CD4-positive, alpha-beta T cell treated with Interleukin-17A for 1 hour (primary cell): ENCODE results near the gene DIAPH2.
A peak's percentile ranks its signal among the peaks of the same experiment; 100 is the strongest.

Experiments used
- DNase-seq: peaks from one replicate; pipeline ENCODE4 v3.0.0-alpha.2; 2020

The DIAPH2 gene

DNA sequence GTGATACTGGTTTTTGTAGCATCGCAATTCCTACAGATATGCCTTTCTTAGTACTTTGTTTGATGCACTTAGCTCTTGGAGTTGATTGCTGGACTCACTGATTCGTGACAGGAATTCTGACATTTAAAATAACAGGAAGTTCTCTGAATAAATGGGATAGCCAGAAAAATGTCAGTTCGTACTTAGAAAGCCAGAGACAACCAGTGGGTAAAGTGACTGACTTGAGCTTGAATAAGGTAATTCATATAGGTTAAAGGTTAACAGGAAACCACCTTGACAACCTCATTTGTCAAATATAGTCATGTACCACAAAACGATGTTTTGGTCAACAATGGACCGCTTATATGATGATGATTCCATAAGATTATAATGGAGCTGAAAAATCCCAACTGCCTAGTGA, 380.4 kb downstream of the DIAPH2 start:
- no peak for DNase-seq

DNA sequence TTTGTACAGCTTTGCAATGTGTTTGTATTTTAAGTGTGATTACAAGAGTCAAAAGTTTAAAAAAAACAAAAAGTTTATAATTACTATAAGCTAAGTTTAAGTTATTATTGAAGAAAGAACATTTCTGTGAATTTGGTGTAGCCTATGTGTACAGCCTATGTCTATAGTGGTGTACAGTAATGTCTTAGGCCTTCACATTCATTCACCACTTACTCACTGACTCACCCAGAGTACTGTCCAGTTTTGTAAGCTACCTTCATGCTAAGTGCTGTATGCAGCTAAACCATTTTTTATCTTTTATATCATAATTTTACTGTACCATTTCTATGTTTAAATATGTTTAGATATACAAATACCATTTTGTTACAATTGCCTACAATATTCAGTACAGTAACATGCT, 381.3 kb downstream of the DIAPH2 start:
- DNase-seq = no peak

DNA sequence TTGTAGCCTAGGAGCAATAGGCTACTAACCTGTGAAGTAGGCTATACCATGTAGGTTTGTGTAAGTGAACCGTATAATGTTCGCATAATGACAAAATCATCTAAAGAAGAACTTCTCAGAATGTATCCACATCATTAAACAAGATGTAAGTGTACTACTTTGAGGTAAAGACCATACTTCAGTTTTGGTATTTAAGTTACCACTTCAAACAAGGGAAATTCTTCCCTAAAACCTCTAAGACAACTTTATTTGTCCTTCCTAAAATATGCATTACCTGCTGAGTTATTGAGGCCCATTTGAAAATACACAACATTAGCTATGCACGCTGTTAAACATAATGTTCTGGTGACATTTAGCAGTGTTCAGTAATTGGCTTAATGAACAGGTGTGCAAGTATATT, 381.7 kb downstream of the DIAPH2 start:
- DNase-seq = no peak

DNA sequence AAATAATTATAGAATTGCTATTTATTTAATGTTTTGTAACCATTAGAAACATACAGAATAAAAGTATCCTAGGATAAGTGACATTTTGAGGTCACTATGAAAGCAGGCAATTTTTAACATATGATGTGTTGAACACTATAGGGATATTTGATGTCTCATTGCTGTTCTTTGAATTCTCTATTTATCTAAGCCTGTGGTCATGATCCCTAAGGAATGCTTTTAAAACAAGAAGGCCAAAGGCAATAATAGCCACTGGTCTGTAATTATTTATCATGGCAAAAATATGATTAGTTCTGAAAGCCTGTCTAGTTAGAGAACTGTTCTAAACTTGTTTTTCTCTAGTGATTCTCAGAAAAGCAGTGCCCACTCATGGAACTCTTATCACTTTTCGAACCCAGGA, 385.7 kb downstream of the DIAPH2 start:
- DNase-seq = no peak

DNA sequence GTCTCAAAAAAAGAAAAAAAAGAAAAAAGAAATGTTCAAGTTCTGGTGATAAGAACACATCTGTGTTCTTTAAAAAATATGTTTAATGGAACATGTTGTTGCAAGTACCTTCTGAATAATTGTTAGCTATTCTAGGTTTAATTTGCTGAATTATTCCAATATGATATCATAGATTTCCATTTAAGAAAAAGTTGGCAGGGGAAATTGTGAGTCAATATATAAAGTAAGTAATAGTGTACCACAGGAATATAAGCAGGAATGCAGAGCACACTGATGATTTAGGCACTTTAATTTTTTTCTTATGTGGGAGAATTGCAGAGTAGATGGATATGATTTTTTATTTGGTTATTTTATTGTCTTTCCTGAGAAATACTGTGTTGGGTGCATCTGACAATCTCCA, 389.8 kb downstream of the DIAPH2 start:
- no peak for DNase-seq

DNA sequence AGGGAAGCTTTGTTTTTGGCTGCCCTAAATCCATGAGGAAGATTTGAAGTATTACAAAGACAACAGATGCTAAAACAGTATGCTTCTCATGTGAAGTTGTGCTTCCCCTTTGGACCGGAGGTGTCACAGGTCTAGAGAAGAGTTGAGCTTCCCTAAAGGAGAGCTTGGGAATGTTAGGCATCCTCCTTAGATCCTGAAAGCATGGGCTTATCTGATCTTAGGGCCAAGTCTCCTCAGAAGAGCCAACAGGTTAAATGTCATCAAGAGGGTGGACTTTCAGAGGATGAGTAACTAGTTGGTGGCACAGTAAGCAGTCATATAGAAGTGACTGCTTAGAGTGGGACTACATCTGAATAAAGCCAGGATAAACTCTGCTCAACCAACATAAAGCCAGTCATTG, 404.5 kb downstream of the DIAPH2 start:
- no peak for DNase-seq

DNA sequence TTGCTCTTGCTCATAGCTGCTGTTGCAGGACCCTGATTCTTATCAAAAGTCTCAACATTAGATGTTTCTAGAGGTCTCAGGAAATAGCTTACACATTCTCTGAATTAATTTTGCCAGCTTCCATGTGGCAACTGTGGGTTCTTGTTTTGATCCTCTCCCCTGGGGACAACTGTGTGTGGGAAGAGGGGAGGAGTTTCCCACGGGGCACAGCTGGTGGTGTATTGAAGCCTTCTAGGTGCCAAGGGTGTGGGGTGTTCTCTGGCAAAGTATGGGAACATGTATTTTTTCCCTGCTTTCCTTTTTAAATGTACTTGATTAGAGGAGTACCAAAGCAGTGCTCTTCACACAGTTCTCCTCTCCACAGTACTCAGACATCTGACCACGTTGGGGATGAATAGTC, 411.7 kb downstream of the DIAPH2 start:
- no peak for DNase-seq

DNA sequence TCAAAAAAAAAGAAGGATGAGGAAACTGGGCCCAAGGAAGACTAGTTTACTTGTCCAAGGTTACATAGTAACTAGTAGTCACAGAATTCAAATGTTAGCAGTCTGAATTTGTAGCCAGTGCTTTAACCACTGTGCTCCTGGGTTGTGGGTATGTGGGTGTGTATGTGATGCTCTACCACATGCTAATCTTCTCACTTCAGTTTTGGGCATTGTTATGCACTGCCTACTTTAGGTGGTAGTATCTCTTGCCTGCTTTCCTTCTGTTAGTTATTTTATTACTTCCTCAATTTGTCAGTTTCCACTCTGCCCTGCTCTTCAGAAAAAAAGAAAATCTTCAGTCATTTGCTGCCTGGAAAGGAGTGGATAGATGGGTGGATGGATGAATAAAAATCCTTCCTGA, 418.3 kb downstream of the DIAPH2 start:
- no peak for DNase-seq

DNA sequence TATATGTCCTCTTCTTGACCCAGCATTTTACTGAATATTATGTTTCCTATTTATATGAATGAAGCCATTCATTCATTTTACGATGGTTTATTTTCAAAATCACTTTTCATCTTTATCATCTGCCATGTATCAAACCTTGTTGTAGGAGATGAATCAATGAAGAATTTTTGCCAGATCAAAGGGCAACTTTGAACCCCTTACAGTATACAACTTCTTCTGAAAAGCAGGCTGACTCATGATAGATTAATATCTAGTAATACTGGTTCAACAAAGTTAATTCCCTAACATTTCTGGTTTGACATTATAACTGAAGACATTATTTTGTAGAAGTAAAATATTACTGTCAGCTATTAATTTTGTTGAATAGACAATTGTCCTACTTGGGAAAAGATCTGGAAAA, 425.1 kb downstream of the DIAPH2 start:
- DNase-seq = no peak

DNA sequence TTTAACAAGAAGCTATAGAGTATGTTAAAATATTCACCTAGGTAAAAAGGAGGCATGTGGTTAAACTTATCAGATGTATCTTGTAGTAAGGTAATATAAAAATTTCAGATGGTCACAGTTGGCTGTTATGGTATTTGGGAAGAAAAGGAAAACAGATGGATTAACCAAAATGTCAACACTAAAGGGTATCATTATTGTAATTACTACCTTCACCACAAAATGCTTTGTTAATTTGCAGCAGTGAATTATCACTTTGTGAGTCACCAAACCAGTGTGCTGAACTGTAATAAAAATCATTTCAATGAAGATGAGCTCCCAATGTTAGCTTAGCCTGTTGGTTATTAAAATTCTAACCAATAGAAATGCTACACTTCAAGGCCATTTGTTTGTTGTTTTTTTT, 432.9 kb downstream of the DIAPH2 start:
- DNase-seq = no peak

DNA sequence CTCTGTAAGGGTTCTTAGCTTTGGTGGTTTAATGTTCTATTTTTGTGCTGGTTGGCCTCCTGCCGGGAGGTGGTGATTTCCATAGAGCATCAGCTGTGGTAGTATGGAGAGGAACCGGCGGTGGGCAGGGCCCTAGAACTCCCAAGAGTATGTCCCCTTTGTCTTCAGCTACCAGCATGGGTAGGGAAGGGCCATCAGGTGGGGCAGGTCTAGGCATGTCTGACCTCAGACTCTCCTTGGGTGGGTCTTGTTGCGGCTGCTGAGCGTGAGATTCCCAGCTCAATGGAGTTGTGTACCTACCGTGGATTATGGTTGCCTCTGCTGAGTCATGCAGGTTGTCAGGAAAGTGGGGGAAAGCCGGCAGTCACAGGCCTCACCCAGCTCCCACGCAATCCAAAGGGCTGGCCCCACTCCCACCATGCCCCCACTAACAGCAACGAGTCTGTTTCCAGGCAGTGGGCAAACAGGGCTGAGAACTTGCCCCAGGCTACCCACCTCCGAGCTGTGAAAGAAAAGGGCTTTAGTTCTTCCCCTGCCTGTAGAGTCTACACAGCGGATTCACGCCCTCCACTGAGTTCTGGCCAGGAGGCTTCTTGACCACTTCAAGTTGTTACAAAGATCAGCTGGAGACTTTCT, 434.9 kb downstream of the DIAPH2 start:
- no peak for DNase-seq

DNA sequence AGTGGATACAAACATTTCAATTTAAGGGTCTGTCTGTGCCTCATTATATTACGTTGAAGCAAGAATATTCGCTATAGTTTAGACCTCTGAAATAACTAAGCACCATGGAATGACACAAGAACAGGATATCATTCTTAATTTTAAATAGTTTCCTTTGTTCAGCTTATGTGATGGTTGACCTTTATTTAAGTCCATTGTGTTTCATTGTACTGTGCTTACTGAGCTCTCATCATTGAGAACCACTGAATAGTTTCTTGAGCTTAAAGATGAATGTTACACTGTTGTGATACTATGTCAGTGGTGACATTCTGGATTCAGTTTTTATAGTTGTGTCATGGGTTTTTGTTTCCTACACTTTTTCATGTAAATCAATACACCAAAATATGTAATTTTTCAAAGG, 438.4 kb downstream of the DIAPH2 start:
- no peak for DNase-seq

DNA sequence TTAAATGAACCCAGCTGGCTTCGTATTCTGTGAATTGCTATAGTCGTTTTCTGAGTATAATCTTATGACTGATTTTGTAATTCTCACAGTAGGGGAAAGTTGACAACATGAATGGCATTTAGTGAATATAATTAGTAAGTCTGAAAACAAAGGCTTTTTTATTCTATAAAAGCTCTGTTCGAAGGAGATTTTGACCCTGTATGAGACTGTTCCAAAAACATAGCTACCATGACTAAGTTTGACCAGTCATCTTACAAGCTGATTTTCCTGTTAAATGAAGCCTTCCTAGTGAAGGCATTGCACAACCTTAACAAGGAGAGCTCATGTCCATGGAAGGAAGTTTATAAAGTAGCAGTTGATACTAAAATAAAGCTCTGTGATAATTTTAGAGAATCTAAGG, 441.4 kb downstream of the DIAPH2 start:
- DNase-seq = no peak

DNA sequence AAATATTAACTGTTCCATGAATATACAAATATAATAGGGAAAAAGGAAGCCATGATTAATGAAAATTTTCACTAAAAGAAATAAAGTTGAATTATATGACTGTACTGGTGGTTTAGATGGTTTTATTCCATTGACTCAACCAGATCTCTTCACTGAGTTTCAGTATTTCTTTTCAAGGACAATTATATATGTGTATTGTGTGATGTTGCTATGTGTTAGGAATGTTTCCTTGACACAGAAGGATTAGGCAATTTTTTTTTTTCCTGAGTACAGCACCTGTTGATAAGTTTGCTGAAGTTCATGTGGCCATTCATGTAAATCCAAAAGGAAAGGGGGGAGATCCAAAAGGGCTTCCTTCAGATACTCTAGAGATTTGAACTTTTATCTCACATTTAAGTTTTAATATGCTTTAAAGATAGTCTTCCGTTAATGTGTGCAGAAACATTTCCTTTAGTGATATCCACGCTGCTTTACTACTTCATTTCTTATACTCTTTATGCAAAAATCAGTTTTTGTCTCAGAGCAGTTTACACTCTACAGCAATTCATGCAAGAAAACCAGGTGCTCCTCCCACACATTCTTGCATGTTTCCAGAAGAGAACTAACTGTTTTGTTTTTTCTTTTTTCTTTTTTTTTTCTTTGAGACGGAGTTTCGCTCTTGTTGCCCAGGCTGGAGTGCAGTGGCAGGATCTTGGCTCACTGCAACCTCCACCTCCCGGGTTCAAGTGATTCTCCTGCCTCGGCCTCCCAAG, 448.2 kb downstream of the DIAPH2 start:
- DNase-seq = no peak

DNA sequence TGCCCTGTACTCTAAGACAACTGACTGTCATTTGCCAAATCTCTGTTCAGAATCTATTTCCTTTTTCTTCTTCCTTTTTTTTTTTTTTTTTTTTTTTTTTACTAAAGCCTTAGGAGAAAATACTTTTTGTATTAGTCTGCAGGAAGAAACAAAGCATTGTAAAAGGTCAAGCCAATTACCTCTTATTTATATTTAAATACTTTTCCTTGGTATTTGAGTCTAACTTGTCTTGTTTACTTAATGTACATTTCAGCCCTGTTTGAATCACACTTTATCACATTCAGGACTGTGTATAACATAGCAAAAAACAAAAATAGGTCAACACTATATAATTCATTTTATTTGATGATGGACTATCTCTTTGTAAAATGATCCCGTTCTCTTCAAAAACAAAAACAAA, 461.3 kb downstream of the DIAPH2 start:
- no peak for DNase-seq

DNA sequence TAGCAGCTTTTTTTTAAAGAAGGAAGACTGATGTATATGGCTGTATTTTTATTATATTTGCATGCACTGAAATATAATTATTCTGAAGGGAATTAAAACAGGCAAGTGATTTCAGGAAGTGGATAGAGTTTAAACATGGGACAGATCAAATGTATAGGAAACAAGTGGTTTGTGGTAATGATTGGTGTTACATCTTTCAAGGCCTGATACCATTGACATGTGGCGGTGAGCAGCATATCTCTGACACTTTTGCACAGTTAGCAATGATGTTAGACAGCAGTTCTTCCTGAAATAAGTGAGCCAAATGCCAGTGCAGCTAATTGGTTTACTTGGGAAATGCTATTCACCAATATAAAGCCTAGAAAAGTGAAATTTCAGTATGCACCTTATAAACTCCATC, 471.2 kb downstream of the DIAPH2 start:
- peak; percentile 0 for DNase-seq

DNA sequence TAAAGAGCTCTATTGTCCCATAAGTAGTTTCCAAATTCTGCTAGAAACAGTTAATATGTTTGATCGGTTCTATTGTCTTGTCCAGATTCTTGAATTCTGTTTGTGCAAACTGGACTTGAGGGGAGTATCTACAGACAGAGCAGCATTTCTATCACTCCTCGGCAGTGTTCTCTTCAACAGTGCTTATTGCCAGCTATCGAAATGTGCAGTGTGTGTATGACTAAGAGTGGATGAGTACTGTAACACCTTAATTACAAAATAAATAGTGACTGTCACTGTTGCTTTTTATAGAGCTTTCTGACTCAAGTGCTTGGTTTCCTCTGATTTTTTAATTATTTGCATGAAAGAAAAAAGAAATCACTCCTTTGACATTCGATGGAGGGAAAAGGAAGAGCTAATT, 473.6 kb downstream of the DIAPH2 start:
- no peak for DNase-seq

DNA sequence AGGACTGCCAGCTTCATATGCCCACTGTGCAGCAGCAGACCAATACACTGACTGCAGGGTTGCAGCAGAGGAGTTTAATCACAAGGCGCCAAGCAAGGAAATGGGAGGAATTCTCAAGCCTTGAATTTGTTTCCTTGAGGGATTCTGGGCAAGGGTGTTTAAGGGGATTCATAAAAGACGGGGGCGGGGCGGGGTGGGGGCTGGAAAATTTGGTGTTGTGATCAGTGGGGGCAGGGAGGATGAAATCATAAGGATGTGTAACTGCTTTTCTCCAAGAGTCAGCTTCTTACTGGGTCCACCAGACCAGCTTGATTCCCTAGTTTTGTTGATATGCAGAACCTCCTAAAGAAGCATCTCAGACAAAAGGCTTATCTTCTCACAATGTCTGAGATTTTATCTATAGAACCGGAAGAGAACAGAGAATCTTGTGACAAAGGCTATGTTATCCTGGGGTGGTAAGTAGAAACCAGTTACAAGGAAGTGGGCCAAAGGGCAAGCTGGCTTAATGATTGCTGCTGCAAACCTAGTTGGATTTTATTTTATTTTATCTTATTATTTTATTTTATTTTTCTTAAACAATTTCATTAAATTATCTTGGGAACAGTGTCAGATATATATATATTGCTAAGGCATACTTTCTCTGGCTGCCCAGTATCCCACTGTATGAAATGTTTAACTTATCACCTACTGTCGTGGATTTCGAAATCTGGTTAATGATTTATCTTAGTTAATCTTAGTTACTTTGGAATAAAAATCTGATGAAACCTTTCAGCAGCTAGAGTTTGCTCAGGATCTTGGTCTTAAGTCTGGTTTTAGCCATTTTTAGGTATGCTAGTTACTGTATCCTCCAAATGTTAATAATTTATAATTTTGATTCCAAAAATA, 475.5 kb downstream of the DIAPH2 start:
- DNase-seq = no peak

DNA sequence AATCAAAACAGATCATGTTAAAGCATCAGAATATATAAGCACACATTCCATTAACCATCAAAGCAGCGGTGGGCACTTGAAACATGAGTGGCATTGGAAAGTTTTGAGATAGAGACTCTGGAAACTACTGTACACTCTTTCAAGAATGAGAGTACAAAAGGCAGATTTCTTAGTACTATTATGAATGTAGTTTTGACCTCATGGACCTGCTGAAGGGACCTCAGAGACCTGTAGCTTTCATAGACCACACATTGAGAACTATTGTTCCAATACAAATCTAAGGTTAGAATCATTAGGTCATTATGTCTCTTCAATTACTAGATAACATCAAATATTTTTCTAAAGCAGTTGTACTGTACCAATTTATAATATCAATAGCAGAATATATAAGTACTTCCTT, 482.7 kb downstream of the DIAPH2 start:
- no peak for DNase-seq

DNA sequence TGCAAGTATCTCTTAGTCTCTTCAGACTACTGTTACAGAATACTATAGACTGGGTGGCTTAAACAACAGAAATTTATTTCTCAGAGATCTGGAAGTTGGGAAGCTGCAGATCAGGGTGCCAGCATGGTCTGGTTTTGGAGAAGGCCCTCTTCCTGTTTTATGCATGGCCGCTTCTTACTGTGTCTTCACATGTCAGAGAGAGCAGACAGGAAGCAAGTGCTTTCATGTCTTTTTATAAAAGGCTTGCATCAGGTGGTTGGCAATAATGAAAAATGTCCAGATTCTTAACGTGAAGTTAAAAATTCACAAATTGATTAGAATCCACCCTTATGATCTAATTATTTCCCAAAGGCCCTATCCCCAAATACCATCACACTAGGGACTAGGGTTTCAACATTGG, 484.0 kb downstream of the DIAPH2 start:
- no peak for DNase-seq

DNA sequence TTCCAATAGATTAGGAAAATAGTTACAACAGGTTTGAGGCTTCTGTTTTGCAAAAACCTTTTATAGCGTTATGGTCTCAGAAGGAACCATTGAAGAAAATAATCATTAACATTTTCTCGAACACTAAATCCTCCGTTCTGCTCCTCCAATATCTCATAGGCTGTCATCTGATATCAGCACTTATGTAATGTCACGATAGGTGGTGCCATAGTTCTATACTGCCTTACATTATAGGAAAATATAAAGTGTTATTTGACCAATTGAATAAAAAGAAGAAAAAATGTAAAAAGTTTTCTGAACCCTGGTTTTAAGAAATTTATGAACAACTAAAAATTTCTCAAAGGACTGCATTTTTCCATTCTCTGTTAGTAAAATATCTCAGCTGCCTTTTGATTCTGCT, 490.5 kb downstream of the DIAPH2 start:
- DNase-seq = no peak

DNA sequence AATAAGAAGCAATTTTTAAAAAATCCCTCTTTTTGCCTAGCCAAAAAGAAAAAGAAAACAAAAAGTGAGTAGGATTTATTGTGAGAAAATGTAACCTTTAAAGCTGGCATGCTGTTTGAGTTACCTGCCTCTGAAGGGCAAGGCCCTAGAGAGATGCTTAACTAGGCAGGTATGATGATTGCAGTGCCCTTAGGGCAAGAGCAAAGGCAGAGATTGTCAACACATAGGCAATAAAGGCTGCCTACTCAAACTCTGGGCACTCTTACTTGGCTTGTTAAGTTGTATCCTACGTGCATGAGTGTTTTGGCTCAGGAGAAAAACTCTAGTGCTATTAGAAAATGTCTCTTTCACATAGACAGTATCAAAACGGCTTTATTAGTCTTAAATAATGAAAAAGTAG, 505.0 kb downstream of the DIAPH2 start:
- DNase-seq = no peak

DNA sequence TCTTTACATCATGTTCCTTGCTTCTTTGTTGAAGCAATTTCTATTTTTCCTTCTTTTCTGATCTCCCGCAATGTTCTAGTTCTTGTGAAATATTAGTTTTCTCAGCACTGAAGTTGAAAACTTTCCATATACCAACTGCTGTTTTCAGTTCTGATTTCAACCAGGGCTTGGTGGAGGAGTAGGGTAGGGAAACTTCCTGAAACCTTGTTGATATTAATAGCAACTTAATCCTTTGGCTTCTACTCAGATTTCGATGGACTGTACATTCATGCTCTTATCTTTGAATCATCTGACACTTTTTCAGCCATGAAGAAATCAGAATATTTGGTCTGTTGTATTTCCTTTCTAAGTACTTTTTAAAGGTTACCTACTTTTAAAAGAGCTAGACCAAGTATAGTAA, 514.9 kb downstream of the DIAPH2 start:
- DNase-seq = no peak

DNA sequence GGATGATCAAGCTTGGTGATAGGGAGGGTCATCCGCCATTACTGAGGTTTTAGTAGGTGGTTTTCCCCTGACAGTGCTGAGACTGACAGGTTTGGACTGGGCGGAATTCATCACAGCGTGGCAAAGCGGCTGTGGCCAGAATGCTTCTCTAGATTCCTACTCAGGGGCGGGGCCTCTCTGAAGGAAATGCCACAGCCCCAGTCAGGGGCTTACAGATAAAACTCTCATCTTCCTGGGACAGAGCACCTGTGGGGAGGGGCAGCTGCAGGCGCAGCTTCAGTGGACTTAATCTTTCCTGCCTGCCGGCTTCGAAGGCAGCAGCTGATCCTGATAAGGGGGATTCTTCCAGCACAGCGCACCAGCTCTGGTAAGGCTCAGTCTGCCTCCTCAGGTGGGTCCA, 515.8 kb downstream of the DIAPH2 start:
- DNase-seq = no peak
